SK-N-MC (cell line): ENCODE results near the gene KLHL26.

ENCODE experiments used
- DNase-seq: peaks from one replicate; pipeline ENCODE4 v3.0.0-alpha.2; 2011; ENCODE audit warnings: low read depth, low spot score
- H3K27ac ChIP-seq: fragments of 200-600 bp; sonication (generic); 2 replicates; pipeline ENCODE4 v1.5.1; 2016; ENCODE audit warnings: mixed run types
- H3K36me3 ChIP-seq: fragments of 200-600 bp; sonication (generic); 2 replicates; pipeline ENCODE4 v1.6.1; 2017; ENCODE audit warnings: antibody characterized with exemption, low read length, mixed read lengths; ENCODE audit not compliant: insufficient read depth
- H3K4me3 ChIP-seq: fragments of 200-600 bp; sonication (generic); 2 replicates; pipeline ENCODE4 v1.5.1; 2016
- H3K9ac ChIP-seq: fragments of 200-600 bp; sonication (generic); 2 replicates; pipeline ENCODE4 v1.8.0; 2017; ENCODE audit warnings: mixed run types, mixed read lengths; ENCODE audit not compliant: insufficient read length
- H3K9me3 ChIP-seq: fragments of 200-600 bp; sonication (generic); 2 replicates; pipeline ENCODE4 v1.6.1; 2017; ENCODE audit warnings: low read depth, mild to moderate bottlenecking, antibody characterized with exemption, low read length, moderate library complexity, mixed read lengths
- EZH2 ChIP-seq: fragments of 200-600 bp; sonication (generic); IDR thresholded peaks from one replicate; pipeline ENCODE4 v1.6.1; 2017; ENCODE audit warnings: antibody characterized with exemption
- FOXP2 ChIP-seq: optimal IDR thresholded peaks from 2 replicates; pipeline ENCODE3; 2011; ENCODE audit warnings: mild to moderate bottlenecking, moderate library complexity; ENCODE audit not compliant: insufficient read depth; ENCODE audit errors: extremely low read length, control extremely low read depth
- POLR2AphosphoS5 ChIP-seq: IDR thresholded peaks from 2 replicates; pipeline ENCODE4 v1.6.1; 2012; ENCODE audit warnings: mild to moderate bottlenecking, low read depth, low read length, borderline replicate concordance

KLHL26 gene

GRCh38 chr19:18636969-18637629, at the start of gene KLHL26:
Gene KLHL26 (plus strand): TSS chr19:18637028. CDS start chr19:18637055, 27 bp downstream.
- Histone ChIP-seq H3K36me3 (no peaks in the 10 kb centered on the region), H3K4me3 (peak within 1 kb of the TSS; percentile 97), H3K27ac (peak within 1 kb of the TSS; percentile 85; the same call in 1 of the 2 replicates), H3K9ac (peak within 1 kb of the TSS; percentile 96), H3K9me3 (no peaks in the 10 kb centered on the region)
- TF ChIP-seq FOXP2 (no peak), POLR2AphosphoS5 (peak; percentile 77; the same call in 1 of the 2 replicates)
- no peak for DNase-seq

DNA sequence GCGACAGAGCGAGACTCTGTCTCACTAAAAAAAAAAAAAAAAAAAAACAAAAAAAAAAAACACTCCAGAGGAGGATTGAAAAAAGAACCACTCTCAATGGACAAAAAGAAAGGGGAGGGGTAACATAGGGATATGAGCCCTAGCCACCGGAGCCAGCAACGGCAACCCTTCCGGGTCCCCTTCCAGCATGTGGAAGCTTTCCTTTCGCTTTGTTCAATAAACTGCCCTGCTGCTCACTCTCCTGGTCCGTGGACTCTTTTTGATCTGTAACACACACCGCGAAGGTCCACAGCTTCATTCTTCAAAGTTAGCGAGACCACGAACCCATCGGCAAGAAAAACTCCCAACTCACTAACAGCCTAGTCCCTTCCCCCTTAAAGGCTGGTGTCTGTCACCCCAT, 49.3 kb upstream of the KLHL26 start:
- Histone ChIP-seq H3K27ac (no peak overlapping the region), H3K9ac (no peak overlapping the region), H3K36me3 (peaks cover 5% of the 10 kb centered on the region; the same call in 1 of the 2 replicates), H3K9me3 (no peaks in the 10 kb centered on the region), H3K4me3 (no peak overlapping the region)
- DNase-seq = no peak
- TF ChIP-seq EZH2 (no peak), POLR2AphosphoS5 (no peak)

DNA sequence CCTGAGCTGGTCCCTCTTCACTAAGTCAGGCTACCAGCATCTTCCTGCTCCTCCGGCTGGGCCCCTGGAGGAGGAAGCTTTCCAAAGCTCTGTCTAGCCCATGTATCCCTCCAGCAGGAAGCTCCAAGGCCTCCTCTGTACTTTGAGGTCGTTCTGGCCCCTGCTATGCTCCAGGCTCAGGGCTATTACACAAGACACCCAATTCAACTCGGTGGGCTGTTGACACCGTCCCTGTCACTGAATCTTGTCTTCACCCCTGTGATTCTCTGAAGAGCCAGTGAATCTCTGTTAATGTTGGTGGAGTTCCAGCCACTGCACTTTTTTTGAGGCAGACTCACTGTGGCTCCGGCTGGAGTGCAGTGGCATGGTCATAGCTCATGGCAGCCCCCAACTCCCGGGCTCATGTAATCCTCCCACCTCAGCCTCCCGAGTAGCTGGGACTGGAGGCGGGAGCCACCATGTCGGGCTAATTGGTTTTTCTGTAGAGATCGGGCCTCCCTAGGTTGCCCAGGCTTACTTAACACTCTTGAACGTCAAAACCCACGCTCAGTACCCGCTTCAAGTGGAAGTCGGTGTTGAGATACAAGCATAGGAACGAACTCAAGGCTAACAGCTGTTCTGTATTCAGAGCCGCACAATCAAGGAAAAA, 48.7 kb upstream of the KLHL26 start:
- Histone ChIP-seq H3K4me3 (peak overlapping the region; percentile 94), H3K27ac (peak overlapping the region; percentile 90), H3K36me3 (peaks cover 5% of the 10 kb centered on the region; the same call in 1 of the 2 replicates), H3K9me3 (no peaks in the 10 kb centered on the region), H3K9ac (peak overlapping the region; percentile 85)
- DNase-seq = no peak
- TF ChIP-seq FOXP2 (no peak), EZH2 (no peak), POLR2AphosphoS5 (no peak)

DNA sequence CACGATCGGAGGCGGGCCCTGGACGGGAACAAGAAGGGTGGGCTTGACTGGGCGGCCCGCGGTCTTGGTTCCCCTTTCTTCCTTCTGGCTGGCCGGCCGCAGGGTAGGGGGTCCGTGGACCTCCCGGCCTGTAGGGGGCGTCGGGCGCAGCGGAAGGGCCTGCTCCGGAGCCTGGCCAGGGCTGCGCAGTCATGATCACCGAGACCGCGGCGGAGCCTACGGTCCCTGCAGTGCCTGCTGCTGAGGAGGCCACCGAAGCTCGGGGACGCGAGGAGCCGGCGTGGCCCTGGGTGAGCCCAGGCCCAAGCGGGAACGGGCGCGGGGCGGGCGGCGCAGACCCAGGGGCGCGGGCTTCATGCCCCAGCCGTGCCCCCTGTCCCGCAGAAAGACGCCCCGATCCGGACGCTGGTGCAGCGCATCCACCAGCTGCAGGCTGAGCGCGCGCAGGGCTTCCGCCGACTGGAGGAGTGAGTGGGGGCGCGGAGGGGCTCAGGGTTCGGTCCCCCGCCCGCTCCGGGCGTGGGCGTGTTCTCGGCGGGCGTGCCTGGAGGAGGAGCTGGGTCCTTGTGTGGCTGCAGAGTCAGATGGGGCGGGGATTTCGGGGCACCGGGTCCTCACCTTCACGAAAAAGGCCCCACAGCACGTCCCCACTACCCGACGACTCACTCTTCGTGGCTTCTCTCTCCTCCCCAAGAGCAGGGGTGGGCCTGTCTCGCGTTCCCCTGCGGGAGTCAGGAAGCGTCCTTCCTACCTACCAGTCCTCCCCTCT, 48.0 kb upstream of the KLHL26 start, which contains the start of gene REX1BD:
REX1BD (plus strand) TSS at position 188 of the 769 bp plus-strand sequence; CDS start at position 192, 4 bp downstream.
- DNase-seq = no peak
- TF ChIP-seq POLR2AphosphoS5 (peak; percentile 97), FOXP2 (no peak)
- H3K9me3 ChIP-seq = no peaks in the 10 kb centered on the region
- H3K4me3 ChIP-seq = peak within 1 kb of the TSS; percentile 94
- H3K9ac ChIP-seq = peak within 1 kb of the TSS; percentile 85
- peaks cover 5% of the 10 kb centered on the region; the same call in 1 of the 2 replicates for H3K36me3 ChIP-seq
- H3K27ac ChIP-seq = peak within 1 kb of the TSS; percentile 90

DNA sequence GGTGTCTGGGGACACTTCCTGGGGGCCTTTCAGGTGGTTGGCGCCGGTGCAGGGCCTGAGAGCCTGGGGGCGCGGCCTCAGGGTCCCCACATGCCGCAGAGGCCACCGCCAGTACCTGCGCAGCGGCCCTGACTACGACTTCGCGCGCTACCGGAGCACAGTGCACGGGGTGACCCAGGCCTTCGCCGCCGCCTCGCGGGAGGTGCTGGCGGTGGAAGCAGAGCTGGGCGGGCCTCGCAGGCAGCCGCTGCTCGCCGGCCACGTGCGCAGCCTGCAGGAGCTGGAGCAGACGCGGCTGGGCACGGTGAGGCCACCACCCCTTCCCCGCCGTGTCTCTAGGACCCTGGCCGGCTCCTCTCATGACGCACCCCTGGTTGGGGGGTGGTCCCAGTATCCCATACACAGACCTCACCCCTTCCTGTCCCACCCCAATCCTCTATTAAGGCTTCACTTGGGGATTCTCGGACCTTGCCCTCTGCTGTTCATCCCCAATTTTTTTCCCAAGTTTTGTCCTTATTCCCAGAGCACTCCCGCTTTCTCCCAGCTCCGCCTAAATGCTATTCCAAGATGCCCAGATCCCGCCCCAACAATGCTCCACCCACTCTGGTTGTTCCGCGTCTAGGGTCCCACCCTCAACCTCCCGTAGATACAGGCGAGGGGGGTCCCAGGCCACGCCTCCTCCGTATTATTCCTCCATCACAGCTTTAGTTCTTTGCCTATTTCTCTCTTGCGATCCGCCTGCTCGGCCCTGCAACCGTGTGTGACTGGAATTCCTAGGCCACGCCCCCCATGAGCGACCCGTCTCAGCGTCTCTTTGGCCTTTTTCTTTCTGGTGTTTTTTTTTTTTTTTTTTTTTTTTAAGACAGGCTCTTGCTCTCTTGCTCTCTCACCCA, 47.2 kb upstream of the KLHL26 start:
- Histone ChIP-seq H3K9ac (peak overlapping the region; percentile 85), H3K9me3 (no peaks in the 10 kb centered on the region), H3K27ac (peak overlapping the region; percentile 90), H3K4me3 (peak overlapping the region; percentile 94), H3K36me3 (peaks cover 5% of the 10 kb centered on the region; the same call in 1 of the 2 replicates)
- peak; percentile 48 for DNase-seq
- no peak for TF ChIP-seq POLR2AphosphoS5
- no peak for TF ChIP-seq FOXP2
- no peak for TF ChIP-seq EZH2

GRCh38 chr19:18590273-18591272, 46.3 kb upstream of the KLHL26 start:
- no peak for DNase-seq
- H3K27ac ChIP-seq = peak overlapping the region; percentile 71; the same call in 1 of the 2 replicates
- H3K9me3 ChIP-seq = no peaks in the 10 kb centered on the region
- TF ChIP-seq POLR2AphosphoS5 (peak; percentile 5; the same call in 1 of the 2 replicates), FOXP2 (no peak)
- H3K9ac ChIP-seq = no peak overlapping the region
- peak overlapping the region; percentile 94 for H3K4me3 ChIP-seq
- H3K36me3 ChIP-seq = peaks cover 5% of the 10 kb centered on the region; the same call in 1 of the 2 replicates
